HEK293T (cell line): Measurements from ENCODE around the gene IFITM1.

ENCODE experiments used
- ARNT ChIP-seq: fragments of 450-650 bp; IDR thresholded peaks from 2 replicates; pipeline ENCODE4 v1.6.1; 2017; ENCODE audit warnings: mild to moderate bottlenecking
- BHLHE40 ChIP-seq: fragments of 450-650 bp; IDR thresholded peaks from 2 replicates; pipeline ENCODE4 v1.6.1; 2016; ENCODE audit warnings: mild to moderate bottlenecking, moderate library complexity, borderline replicate concordance
- FOXK2 ChIP-seq: fragments of 450-650 bp; IDR thresholded peaks from 2 replicates; pipeline ENCODE4 v1.6.1; 2016; ENCODE audit warnings: mild to moderate bottlenecking
- FOXM1 ChIP-seq: fragments of 450-650 bp; IDR thresholded peaks from 2 replicates; pipeline ENCODE4 v1.6.1; 2017; ENCODE audit warnings: mild to moderate bottlenecking, borderline replicate concordance
- NFRKB ChIP-seq: fragments of 450-650 bp; IDR thresholded peaks from 2 replicates; pipeline ENCODE4 v1.6.1; 2016; ENCODE audit warnings: mild to moderate bottlenecking, moderate library complexity
- SP1 ChIP-seq: fragments of 450-650 bp; IDR thresholded peaks from 2 replicates; pipeline ENCODE4 v1.6.1; 2017
- SUZ12 ChIP-seq: fragments of 450-650 bp; IDR thresholded peaks from 2 replicates; pipeline ENCODE4 v1.6.1; 2016; ENCODE audit warnings: mild to moderate bottlenecking
- TARDBP ChIP-seq: fragments of 450-650 bp; IDR thresholded peaks from 2 replicates; pipeline ENCODE4 v1.6.1; 2016

- TF ChIP-seq SP1: no peak
- TF ChIP-seq FOXM1: no peak
- no peak for TF ChIP-seq SUZ12
- TF ChIP-seq FOXK2: no peak
- TF ChIP-seq BHLHE40: no peak
- TF ChIP-seq NFRKB: no peak
- TF ChIP-seq ARNT: no peak
- TF ChIP-seq TARDBP: no peak
Observed at GRCh38 chr11:313304-313786, 495 bp upstream of the IFITM1 start.
